WTC11 (cell line): Measurements from ENCODE around the gene NTRK2.

Experiments
- CBFB ChIP-seq: sonication (generic); formaldehyde crosslinking; IDR thresholded peaks from 2 replicates; pipeline ENCODE4 v1.8.1; 2022; ENCODE audit warnings: mild to moderate bottlenecking, low read depth, missing genetic modification reagents
- CTCF ChIP-seq: fragments of 200-600 bp; IDR thresholded peaks from 2 replicates; pipeline ENCODE4 v1.8.0; 2022; ENCODE audit warnings: antibody characterized with exemption
- E2F1 ChIP-seq: sonication (generic); formaldehyde crosslinking; IDR thresholded peaks from 2 replicates; pipeline ENCODE4 v1.8.0; 2022; ENCODE audit warnings: mild to moderate bottlenecking, missing genetic modification reagents
- HMGXB4 ChIP-seq: sonication (generic); formaldehyde crosslinking; IDR thresholded peaks from 2 replicates; pipeline ENCODE4 v1.8.1; 2023; ENCODE audit warnings: mild to moderate bottlenecking, moderate library complexity, missing genetic modification reagents
- TF ChIP-seq, protein P1 (sequence below): sonication (generic); formaldehyde crosslinking; IDR thresholded peaks from 2 replicates; pipeline ENCODE4 v1.8.1; 2022; ENCODE audit warnings: mild to moderate bottlenecking, moderate library complexity, missing genetic modification reagents

DNA sequence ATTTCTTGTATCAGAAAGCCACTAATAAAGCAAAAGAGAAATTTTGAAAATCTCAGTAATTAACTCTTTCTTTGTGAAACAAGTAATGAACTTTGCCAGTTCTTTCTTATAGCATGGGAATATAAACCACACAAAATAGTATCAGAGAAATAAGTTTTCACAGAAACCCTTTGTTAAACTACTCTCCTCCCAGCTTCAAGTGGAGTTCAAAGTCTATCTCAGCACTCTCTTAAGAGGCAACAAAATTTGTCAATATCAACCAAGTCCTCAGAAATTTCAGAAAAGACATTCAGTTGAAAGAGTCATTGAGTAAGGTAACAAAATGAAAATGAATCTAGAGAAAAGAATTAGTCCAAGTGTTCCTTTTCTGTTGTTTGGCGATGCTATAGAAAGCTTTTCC, 89.3 kb downstream of the NTRK2 start:
- TF ChIP-seq, protein P1, sequence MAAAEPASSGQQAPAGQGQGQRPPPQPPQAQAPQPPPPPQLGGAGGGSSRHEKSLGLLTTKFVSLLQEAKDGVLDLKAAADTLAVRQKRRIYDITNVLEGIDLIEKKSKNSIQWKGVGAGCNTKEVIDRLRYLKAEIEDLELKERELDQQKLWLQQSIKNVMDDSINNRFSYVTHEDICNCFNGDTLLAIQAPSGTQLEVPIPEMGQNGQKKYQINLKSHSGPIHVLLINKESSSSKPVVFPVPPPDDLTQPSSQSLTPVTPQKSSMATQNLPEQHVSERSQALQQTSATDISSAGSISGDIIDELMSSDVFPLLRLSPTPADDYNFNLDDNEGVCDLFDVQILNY: no peak
- TF ChIP-seq E2F1 (no peak), CTCF (no peak), HMGXB4 (CRISPR knock-in tag) (no peak), CBFB (CRISPR knock-in tag) (no peak)
